ENCODE measurements around the gene FAM53B.

FAM53B gene

DNA sequence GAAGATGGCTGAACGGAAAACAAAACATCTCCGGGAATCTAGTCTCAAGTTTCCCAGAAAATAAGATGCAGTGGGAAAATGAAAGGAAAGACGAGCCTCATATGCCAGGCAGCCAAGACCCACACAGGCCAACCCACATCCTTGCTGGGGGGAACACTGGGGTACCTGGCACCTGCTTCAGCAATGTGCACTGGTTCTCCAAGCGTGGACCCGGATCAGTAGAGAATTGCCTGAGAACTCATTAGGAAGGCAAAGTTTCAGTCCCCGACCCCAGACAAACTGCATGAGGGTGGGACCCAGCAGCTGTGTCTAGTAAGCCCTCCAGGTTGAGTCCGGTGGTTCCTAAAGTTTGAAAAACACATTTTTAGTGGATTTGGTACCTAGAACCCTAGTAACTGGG, 18.4 kb downstream of the FAM53B start:
- no peak for DNase-seq

DNA sequence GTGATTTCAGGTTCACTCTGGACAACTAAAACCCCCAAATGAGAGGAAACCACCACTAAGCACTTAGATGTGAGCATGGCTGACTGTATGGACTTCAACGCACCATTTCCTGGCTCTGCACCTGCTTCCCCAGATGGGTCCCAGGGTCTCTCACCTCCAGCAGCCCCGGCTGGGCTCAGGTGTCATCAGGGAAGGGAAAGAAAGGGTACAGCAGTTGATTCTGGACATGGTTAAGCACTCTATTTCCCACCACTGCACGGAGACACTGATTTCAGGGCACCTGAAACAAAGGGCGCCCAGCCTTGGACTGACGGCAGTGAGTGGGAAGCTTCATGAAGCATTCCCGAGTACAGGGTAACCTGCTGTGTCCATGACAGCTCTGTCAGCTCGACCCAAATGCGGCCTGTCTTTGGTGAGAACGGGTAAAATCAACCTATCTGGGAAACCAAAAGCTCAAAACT, 19.0 kb downstream of the FAM53B start:
- no peak for DNase-seq

DNA sequence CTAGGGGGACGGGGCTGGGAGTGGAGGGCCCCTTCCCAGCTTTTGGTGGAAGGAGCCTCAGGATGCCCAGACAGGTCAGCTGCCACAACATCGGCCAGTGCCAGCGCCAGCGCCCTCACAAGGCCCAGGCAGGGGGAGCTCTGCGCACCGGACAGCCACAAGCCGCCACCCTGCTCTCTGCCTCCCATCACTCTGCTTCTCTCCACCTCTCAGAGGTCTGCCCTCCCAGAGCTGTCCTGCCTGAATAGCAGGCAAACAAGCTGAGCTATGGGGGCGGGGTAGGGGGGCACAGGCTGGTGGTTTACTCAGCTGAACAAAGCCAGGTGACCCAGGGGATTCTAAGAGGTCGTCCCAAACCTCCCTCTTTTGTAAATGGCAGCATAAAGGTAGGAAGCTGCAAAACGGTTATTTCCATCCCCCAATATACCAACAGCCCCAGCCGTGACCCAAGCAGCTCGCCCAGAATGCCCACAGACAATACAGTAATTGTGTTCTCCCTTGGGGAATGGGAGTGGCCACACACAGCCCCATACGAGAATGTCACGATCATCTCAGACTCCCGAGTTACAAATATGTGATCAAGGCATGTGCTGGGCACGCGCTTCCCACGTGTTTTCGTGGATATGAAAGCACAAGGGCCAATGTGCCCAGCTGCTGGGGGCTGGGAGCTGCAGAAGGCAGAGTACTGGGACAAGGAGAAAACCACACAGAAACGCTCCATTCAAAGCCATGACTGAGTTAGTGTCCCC, 19.7 kb downstream of the FAM53B start:
- no peak for DNase-seq

DNA sequence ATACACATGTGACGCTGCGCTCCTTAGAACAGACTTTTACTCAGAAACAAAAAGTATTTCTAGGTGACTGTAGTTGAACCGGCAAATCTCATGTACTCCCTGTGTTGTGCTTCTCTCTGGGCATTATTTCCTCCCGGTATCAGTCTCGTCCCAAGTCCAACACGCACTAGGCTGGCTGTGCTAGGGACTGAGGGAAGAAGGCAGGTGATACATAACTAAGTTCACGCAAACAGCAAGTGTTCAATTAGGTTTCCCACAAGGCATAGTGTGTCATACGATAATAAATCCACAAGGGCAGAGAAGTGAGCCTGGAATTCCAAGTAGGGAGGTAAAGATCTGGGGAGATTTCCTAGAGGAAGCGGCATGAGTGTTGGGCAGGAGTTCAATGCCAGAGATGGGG, 20.4 kb downstream of the FAM53B start:
- no peak for DNase-seq

DNA sequence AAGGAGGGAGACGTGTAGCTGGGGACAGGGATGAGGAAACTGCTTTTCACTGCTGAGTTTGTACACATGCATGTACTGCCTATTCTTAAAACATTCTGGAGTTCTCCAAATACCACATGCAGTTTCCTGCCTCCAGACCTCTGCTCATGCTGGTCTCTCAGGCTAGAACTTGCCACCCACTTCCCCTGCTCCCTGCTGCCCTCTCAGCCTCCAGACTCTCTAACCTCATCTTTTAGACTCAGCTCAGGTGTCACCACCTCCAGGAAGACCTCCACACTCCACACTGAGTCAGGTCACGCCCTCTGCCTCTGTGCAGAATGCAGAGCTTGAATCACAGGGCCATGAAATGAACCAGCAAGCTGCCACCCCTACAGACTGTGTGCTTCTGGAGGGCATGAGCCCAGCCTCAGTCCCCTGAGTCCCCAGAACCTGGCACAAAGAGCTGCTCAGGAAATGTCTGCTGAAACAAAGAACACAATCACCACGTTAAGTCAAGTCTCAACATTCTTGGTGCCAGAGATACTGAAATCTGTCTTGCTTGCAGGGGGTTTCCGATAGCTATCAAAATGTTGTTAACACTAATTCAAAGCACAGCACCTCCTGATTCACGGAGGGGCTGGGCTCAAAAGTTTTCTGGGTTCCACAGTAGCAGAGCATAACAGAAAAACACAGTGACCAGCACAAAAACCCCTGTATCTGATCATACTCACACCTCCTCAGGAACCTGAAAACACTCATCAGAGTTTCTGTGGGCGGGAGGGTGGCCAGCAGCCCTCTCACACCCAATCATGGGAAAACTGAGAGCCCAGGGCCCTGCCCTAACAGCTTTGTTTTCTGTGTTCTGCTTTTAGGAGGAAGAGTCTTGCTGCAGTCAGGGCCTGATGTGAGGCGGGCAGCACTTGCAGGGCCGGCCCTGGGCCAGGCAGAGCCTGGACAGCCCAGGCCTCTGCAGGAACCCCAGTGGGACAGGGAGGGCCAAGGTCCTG, 21.1 kb downstream of the FAM53B start:
- no peak for DNase-seq

DNA sequence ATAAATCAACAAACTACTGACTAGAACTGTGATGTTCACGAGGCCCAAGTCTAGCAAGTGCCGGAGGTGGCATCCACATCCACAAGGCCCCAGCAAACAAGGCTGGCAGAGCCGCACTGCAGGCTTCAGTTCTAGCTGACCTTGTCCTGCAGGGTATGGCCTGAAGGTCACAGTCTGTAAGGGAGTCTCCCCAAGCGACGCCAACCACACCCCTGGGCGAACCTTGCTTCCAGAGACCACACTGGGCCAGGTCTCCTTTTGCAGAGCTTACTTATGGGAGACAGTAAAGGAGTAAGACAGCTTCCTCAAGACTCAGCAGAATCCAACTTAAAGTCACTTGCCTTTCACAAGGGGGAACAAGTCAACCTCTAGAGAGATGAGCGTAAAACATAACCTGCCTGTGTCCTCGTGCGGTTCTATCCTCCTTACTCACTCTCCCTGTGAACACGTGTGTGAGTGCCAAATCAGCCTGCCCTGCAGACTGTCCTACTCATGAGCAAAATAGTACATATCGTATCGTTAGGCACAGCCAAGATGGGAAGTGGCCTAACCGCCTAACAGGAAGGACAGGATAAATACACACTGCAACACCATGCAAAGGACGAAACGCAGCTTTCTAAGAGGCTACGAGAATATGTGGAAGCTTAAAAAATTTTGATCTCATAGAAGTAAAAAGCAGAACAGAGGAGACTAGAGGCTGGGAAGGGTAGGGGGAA, 22.7 kb downstream of the FAM53B start:
- DNase-seq, result no peak

DNA sequence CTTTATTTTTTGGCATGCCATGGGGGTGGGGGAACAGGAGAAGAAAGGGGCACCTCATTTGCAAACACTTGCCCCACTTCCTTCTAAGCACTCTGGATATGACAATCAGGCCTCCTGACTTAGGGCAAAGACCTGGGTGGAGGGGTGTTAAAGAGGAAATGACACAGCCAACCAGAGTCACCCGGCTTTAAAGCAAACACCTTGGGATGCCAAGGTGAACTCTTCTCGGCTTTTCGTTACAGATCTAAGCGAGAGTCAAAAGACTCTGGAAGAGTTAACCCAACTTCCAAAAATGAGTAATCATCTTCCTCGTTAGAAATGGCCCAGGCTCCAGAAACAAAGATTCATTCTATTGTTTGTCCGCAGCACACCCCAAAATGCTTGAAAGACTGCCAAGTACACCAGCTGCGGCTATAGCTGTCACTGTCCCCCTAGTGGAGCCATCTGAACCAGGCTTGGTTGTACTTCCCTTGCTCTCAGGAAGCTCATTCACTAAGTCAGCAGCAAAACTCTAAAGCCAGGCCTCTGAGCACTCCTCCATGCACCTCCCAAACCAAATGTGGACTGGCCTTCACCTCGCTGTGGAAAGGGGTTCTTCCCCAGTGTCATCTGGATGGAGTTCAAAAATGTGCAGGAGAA, 24.8 kb downstream of the FAM53B start:
- peak; percentile 51 for DNase-seq

DNA sequence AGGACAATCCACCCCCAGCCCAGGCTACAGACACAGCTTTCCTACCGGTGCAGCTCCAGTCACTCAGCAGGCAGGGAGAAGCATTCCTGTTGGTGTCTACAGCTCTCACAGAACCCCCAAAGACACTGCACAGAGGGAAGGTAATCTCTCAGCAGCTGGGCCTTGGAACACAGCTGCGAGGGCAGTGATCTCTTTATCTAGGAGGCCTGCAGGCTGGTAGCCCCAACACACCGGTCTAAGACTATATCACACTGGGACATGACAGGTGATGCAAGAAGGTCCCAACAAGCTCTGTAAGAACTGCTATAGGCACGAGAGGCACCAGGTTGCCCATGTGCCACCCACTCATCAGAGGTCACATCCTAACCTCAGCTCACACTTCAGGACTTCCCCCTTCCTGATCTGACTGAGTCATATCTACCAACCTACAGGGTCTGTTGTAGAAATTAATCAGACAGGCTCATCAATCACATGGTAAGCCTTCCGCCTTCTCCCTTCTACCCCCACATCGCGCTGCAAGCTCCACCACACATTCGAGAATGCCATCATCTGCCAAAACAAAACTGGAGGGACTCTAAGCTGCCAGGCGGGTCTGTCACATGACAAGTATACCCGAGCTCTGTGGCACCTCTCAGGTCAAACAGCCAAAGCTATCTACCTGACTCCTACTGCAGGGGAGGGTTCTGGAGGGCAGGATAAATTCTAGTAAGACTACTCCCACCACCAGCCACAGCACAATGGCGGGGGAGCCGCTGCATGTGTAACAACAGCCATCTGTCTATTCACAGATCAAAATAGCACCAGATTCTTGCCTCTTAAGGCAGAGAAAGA, 26.1 kb downstream of the FAM53B start:
- peak; percentile 65 for DNase-seq

DNA sequence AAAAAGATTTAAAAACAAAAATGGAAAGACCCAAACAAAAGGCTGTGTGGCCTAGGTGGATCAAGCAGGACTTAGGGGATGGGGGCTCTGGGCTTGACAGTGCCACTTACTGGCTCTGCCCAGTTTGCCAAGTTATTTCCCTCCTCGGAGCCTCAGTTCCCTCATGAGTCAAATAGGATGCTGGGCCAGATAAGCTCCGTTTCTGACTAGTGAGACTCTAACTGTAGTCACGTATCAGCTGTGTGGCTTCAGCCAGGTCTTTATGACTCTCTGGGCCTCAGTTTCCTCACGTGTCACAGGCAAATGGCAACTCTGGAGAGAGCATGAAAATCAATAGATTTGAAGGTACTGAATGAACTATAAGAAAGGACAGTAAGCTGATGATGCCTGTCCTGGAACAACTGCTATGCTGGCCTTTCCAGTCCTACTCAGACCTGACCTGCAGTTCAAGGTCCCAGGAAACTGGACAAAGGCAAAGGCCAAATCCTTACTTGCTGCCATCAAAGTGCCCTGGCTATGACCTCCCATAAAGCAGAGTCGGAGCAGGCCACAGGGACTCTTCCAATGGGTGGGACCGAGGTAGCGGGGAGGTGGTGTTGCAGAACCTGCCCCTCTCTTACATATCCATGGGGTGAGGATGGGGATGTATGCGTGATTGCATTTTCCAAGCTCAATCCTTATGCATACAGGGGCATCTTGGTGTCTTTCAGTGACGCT, 27.0 kb downstream of the FAM53B start:
- DNase-seq, result no peak

DNA sequence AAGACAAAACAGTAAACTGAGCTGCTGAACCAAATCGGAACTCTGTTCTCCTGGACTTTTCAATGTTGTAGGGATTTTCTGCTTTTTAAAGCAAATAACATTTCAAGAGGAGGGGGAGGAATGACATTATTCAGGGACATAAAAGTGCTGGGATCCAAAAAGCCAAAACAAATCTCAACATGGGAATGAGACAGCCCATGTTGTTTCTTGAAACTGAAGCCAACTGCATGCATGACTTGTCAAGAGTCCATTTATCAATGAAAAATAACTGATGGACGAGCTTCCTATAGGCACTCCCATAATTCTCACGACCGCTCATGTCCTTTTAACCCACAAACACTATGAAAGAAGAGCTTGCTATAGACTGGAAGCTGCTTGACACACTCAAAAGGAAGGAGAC, 27.8 kb downstream of the FAM53B start:
- DNase-seq, result no peak

DNA sequence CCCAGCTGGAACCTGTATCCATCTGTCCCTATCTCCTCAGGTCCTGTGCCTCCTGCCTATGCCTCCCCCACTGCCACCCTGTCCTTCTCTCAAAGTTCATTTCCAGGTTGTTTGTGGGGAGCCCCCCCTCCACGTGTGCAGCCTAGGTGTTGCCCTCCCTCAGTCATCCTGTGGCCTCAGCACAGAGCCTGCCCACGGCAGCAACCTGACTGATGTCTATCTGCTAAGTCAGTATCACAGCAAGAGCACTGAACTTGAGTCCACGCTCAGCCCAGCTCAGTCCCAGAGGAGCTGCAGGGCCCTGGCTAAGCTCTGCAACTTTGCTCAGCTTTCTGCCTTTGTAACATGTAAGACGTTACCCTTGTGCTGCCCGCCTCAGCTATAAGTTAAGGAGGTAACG, 28.7 kb downstream of the FAM53B start:
- DNase-seq, result no peak

DNA sequence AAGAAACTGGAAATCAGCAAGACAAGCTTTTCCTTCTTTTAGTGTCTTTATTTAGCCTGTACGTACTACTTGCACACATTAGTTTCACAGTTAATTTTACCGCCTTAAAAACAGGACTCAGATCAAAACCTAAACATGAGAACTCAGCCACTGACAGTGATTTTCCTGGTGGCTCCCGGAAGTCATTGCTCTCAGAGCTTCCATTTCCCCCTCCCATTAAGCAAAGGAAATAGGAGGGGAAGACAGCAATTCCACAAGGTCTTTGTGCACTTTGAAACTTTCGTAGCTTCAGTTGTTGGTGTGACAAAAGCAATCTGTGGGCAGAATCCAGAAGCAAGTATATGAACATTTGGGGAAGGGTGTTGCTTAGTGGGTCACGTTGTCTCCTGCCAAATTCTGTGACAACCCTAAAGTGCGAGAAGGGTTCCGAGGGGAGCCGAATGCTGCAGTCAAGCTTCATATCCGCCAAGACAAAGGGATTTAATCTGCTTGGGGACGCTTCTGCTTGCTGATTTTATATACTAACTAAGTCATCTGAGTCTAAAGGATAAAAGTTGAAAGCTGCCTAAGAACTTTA, 30.4 kb downstream of the FAM53B start:
- DNase-seq, result no peak

DNA sequence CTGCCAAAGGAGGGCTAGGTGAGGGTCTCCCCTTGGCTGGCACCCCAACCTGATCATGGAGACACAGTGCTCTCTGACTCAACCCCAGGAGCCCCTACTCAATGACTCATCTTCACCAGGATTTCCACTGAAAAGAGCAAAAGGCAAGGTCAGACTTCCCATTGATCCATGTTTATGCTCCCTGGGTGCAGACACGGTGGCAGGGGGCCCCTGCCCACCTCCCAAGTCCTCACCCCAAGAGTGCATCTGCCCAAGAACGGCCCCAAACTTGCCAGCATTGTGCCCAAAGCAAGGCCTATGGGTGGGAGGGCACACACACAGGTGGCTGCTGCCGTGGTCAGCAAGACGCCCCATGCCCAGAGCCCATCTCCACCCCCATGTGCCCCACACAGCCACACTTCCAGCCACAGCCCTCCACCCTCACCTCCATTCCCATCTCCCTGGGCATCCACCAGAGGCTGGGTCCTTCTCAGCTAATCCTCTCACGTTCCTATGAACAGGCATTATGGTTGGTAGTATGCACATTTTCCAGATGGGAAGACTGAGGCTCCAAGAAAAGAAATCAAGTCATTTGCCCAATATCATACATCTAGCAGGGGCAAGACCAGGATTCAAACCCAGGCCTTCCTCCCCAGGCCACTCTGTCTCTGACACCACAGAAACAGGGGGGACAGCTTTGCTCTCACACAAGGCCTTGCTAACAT, 31.3 kb downstream of the FAM53B start:
- DNase-seq, result no peak

DNA sequence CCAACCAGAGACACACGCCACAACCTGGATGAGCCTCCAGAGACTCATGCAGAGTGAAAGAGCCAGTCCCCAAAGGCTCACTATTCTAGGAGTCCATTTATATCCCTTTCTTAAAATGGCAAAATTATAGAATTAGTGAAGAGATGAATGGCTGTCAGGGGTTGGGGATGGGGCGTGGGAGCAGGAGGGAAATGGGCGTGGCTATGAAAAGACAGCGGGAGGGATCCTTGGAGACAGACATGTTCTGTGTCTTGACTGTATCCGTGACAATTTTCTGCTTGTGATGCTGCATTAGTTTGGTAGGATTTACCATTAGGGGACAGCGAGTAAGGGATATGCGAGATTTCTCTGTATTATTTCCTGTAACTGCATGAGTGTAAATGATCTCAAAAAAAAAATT, 33.0 kb downstream of the FAM53B start:
- no peak for DNase-seq

DNA sequence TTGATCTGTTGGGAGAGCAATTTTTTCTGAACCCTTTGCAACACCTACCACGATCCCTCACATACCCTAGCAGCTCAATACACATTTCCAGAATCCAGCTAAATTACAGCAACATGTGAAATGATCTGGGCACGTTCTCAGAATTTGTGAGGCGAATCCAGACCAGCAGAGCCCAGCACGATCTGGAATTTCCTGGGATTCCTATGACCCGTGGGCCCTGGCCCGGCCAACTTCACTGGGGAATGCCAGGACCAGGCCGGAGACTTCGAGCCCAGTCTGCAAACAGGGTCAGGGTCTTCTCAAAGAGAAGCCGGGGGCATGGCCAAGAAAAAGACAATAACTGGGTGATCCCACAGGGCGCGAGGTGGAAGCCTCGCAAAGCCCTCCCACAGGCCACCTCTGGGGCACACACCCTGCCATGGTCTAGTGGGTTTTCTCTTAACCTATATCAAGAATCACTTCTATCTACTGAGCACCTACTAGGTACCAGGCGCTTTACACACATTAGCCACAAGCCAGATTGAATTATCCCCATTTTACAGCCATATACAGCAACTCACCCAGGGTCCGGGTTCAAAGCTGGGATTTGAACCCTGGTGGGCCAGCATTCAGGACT, 33.8 kb downstream of the FAM53B start:
- no peak for DNase-seq

DNA sequence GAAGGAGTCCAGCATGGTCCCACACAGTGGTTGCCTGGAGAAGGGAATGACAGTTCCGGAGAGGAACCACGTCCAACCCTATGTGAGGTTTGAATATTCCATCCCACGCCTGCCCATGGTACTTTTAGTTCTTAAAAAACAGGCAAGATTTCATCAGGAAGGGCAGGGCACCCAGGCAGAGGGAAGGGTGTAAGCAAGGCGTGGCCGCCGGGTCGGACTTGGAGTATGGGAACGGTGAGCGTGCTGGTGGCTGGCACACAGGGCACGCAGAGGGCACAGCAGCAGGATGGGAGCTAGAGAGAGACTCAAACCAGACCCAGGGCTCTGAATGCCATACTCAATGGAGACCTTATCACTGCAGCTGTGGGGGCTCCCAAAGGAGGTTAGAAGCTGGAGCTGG, 34.3 kb downstream of the FAM53B start:
- DNase-seq, result no peak

DNA sequence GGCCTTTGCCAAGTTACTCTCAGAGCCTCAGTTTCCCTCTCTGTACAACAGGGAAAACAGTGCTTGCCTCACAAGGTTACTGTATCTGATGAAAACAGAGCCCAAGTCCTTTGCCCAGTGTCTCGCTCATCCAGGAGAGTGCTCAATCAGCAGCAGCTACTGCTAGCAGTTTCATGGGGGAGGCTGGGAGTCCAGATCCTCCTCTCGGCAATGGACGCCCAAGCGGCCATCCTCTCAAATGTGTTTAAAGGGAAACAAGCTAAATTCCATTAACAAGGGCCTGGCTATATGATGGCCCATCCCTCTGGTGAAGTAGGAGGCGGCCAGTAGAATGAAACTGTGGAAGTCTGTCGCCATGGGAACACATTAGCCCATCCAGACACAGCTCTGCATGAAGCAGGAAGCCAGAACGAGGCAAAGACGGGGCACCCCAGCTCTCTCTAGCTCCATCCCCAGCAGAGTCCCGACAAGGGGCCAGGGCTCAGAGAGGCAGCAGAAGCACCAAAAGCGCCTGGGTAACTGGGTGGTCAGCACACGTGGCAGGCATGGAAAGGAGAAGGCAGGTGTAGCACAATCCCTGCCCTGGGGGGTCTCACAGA, 35.2 kb downstream of the FAM53B start:
- DNase-seq, result no peak

DNA sequence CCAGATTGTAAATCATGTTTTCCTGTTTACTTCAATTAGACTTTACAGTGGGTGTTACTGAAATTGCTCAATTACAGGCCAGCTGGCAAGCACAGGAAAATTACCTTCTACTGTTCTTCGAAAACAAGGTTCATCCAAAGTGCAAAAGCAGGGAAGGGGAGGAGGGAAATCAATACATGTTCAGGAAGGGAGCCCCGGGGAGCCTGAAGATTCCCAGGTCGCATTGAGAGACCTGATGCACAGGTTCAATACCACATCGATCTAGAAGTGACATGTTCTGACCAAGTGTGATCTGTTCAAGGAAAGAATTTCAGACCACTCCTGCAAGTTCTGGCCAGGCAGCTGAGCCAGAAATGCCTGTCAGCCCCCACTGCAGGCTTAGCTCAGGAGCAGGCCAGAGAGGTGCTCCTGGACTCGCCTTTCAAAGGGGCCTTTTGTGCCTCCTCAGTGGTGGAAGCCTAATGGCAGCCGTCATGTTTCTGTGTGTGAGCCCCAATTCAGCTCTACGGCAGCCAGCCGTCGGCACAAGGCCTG, 35.9 kb downstream of the FAM53B start:
- DNase-seq, result no peak

DNA sequence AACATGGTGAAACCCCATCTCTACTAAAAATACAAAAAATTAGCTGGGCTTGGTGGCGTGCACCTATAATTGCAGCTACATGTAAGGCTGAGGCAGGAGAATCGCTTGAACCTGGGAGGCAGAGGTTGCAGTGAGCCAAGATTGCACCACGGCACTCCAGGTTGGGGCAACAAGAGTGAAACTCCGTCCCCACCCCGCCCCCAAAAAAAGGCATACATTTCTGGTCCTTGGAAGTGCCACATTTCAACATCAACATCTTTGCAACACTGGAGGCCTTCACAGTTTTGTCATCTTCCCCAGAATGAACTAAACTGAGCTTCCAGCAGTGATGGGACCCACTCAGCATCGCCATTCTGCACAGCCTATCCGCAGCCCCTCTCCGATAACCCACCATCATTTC, 36.6 kb downstream of the FAM53B start:
- no peak for DNase-seq

Measured in activated CD4-positive, alpha-beta T cell treated with anti-CD3 and anti-CD28 coated beads for 1 hour (primary cell).